ENCODE data around the gene IL17C. TPM values are rescaled to one million over a fixed set of nuclear protein-coding genes. Genes with fewer than 3 reads are reported as not detected.
A peak's percentile ranks its signal among the peaks of the same experiment; 100 is the strongest.

IL17C gene
- total and polyA plus RNA-seq, 8 donors = not detected

DNA sequence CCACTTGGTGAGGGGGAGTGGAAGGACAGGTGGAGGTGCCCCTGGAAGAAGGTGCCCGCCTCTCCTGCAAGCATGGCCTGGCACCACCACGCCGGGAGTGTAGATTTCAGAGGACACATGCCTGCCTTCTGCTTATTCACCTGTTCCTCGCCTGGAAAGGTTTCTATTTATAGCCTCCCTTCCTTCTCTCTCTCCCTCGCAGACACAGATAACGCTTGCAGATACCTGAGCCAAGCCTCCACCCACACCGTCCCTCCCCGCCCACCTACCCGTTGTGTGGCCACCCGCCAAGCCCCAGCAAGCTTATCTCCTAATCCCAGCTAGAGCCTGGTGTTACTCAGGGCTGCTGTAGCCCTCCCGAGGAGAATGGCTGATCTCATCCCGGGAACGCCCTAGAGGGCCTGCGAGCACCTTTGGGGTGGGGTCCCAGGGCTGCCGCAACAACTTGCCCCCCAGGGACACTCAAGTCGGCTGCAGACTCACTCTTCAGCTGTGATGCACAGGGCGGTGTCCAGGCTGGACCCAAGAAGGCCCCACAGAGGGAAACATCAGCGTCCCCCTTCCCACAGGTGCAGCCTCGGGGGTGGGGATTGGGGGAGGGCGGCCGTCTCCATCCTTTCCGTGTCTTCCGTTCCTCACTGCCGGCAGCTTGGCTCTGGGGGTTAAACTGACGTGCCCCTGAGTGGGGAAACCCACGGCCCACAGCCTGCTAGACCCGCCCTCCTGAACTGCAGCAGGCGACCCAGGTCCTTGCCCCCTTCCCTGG lies 49.8 kb downstream of the IL17C start:
- H3K9me3 ChIP-seq = no peaks in the 10 kb centered on the region
- no peak overlapping the region for H3K27ac ChIP-seq
- intact Hi-C loops (cut with DNase I) = no loop called here
- TF ChIP-seq, protein P1, sequence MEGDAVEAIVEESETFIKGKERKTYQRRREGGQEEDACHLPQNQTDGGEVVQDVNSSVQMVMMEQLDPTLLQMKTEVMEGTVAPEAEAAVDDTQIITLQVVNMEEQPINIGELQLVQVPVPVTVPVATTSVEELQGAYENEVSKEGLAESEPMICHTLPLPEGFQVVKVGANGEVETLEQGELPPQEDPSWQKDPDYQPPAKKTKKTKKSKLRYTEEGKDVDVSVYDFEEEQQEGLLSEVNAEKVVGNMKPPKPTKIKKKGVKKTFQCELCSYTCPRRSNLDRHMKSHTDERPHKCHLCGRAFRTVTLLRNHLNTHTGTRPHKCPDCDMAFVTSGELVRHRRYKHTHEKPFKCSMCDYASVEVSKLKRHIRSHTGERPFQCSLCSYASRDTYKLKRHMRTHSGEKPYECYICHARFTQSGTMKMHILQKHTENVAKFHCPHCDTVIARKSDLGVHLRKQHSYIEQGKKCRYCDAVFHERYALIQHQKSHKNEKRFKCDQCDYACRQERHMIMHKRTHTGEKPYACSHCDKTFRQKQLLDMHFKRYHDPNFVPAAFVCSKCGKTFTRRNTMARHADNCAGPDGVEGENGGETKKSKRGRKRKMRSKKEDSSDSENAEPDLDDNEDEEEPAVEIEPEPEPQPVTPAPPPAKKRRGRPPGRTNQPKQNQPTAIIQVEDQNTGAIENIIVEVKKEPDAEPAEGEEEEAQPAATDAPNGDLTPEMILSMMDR (IDR thresholded peaks at IDR 0.05) = no peak
- no peak overlapping the region for H3K4me3 ChIP-seq
- ATAC-seq (peak; percentile 5), DNase-seq (peak in 2 of 4 donors; percentile 57 to 70)
- no peaks in the 10 kb centered on the region for H3K36me3 ChIP-seq
- H3K4me1 ChIP-seq = peaks cover 14 to 55% of the 10 kb centered on the region in 2 donors
- H3K27me3 ChIP-seq = peaks cover 0 to 81% of the 10 kb centered on the region in 2 donors

Other genes with a start within 250 kb of the IL17C start
- gene ZFPM1, start 185.3 kb upstream of the IL17C start, total RNA-seq = 1 to 10 TPM; 6.2 to 7.0 TPM
- gene ZFPM1, start 185.3 kb upstream of the IL17C start, polyA plus RNA-seq (ENCODE audit: insufficient read length in 6 of 6) = 1 to 10 TPM; 1.8 to 5.1 (median 2.5) TPM
- 10 to 100 TPM; 37.1 to 48.2 TPM for gene ZC3H18, start 68.2 kb upstream of the IL17C start, total RNA-seq
- gene ZC3H18, start 68.2 kb upstream of the IL17C start, polyA plus RNA-seq (ENCODE audit: insufficient read length in 6 of 6) = 10 to 100 TPM; 33.8 to 53.1 (median 38.5) TPM
- gene CYBA, start 12.5 kb downstream of the IL17C start, total RNA-seq = 100 to 1,000 TPM; 243 to 396 TPM
- 10 to 100 TPM; 48.8 to 93.9 (median 70.9) TPM for gene CYBA, start 12.5 kb downstream of the IL17C start, polyA plus RNA-seq (ENCODE audit: insufficient read length in 6 of 6)
- gene MVD, start 24.5 kb downstream of the IL17C start, total RNA-seq = 100 to 1,000 TPM in 1 of 2 donors, 10 to 100 TPM in 1; 66.3 to 154 TPM
- gene MVD, start 24.5 kb downstream of the IL17C start, polyA plus RNA-seq (ENCODE audit: insufficient read length in 6 of 6) = 10 to 100 TPM; 24.3 to 47.7 (median 32.7) TPM
- 1 to 10 TPM; 1.9 to 2.3 TPM for gene SNAI3, start 47.9 kb downstream of the IL17C start, total RNA-seq
- 1 to 10 TPM in 4 of 6 donors, under 1 TPM in 2; 0.86 to 1.9 (median 1.7) TPM for gene SNAI3, start 47.9 kb downstream of the IL17C start, polyA plus RNA-seq (ENCODE audit: insufficient read length in 6 of 6)
- 10 to 100 TPM; 28.4 to 54.0 TPM for gene RNF166, start 67.8 kb downstream of the IL17C start, total RNA-seq
- 10 to 100 TPM; 14.8 to 24.5 (median 15.4) TPM for gene RNF166, start 67.8 kb downstream of the IL17C start, polyA plus RNA-seq (ENCODE audit: insufficient read length in 6 of 6)
- 10 to 100 TPM; 15.4 to 19.8 TPM for gene CTU2, start 67.9 kb downstream of the IL17C start, total RNA-seq
- gene CTU2, start 67.9 kb downstream of the IL17C start, polyA plus RNA-seq (ENCODE audit: insufficient read length in 6 of 6) = 10 to 100 TPM in 4 of 6 donors, 1 to 10 TPM in 2; 9.7 to 17.1 (median 12.1) TPM
- gene PIEZO1, start 146.6 kb downstream of the IL17C start, total RNA-seq = 100 to 1,000 TPM; 154 to 193 TPM
- gene PIEZO1, start 146.6 kb downstream of the IL17C start, polyA plus RNA-seq (ENCODE audit: insufficient read length in 6 of 6) = 100 to 1,000 TPM in 2 of 6 donors, 10 to 100 TPM in 4; 75.3 to 129 (median 91.9) TPM
- 10 to 100 TPM in 1 of 2 donors, 1 to 10 TPM in 1; 9.3 to 14.5 TPM for gene CDT1, start 165.2 kb downstream of the IL17C start, total RNA-seq
- gene CDT1, start 165.2 kb downstream of the IL17C start, polyA plus RNA-seq (ENCODE audit: insufficient read length in 6 of 6) = 10 to 100 TPM; 10.8 to 20.4 (median 13.4) TPM
- gene APRT, start 173.4 kb downstream of the IL17C start, total RNA-seq = 100 to 1,000 TPM; 108 to 161 TPM
- gene APRT, start 173.4 kb downstream of the IL17C start, polyA plus RNA-seq (ENCODE audit: insufficient read length in 6 of 6) = 100 to 1,000 TPM in 2 of 6 donors, 10 to 100 TPM in 4; 69.9 to 106 (median 83.4) TPM
- 10 to 100 TPM; 46.3 to 46.5 TPM for gene GALNS, start 218.4 kb downstream of the IL17C start, total RNA-seq
- 10 to 100 TPM; 23.8 to 38.2 (median 29.7) TPM for gene GALNS, start 218.4 kb downstream of the IL17C start, polyA plus RNA-seq (ENCODE audit: insufficient read length in 6 of 6)
- 10 to 100 TPM; 47.3 to 51.1 TPM for gene TRAPPC2L, start 218.6 kb downstream of the IL17C start, total RNA-seq
- gene TRAPPC2L, start 218.6 kb downstream of the IL17C start, polyA plus RNA-seq (ENCODE audit: insufficient read length in 6 of 6) = 10 to 100 TPM; 60.7 to 74.4 (median 71.6) TPM
- gene PABPN1L, start 228.1 kb downstream of the IL17C start, total RNA-seq = not detected
- under 1 TPM in 1 of 6 donors, not detected in 5; 0.12 TPM for gene PABPN1L, start 228.1 kb downstream of the IL17C start, polyA plus RNA-seq (ENCODE audit: insufficient read length in 6 of 6)